Activated CD4-positive, alpha-beta memory T cell treated with anti-CD3 and anti-CD28 coated beads for 36 hours (primary cell): ENCODE results near the gene CUBN. TPM values are rescaled to one million over a fixed set of nuclear protein-coding genes. Genes with fewer than 3 reads are reported as not detected.

ENCODE experiments used
- CTCF ChIA-PET: fragments of 350-600 bp; sonication (Branson Sonifier 250); formaldehyde crosslinking; loops from one replicate; lab custom pipeline; 2021; ENCODE audit warnings: antibody characterized with exemption, inconsistent platforms; lab: Charles Lee
- POLR2A ChIA-PET: fragments of 350-600 bp; sonication (Branson Sonifier 250); formaldehyde crosslinking; loops from one replicate; lab custom pipeline; 2021; ENCODE audit warnings: antibody characterized with exemption; lab: Charles Lee
- DNase-seq: peaks from one replicate; pipeline ENCODE4 v3.0.0-alpha.2; 2020
- H3K27ac Mint-ChIP-seq: one replicate; pipeline ENCODE4 v1.8.0; 2021; ENCODE audit warnings: mixed read lengths
- H3K27me3 Mint-ChIP-seq: one replicate; pipeline ENCODE4 v1.8.0; 2021; ENCODE audit warnings: mixed read lengths
- H3K36me3 Mint-ChIP-seq: one replicate; pipeline ENCODE4 v1.8.0; 2021; ENCODE audit warnings: mixed read lengths
- H3K4me1 Mint-ChIP-seq: one replicate; pipeline ENCODE4 v1.8.0; 2021; ENCODE audit warnings: low read depth, mixed read lengths
- H3K4me3 Mint-ChIP-seq: one replicate; pipeline ENCODE4 v1.8.0; 2021; ENCODE audit warnings: mild to moderate bottlenecking, mixed read lengths
- H3K9me3 Mint-ChIP-seq: one replicate; pipeline ENCODE4 v1.8.0; 2021; ENCODE audit warnings: mixed read lengths
- intact Hi-C: fragments of 100-400 bp; cut with micrococcal nuclease; formaldehyde crosslinking; loops from one replicate; pipeline ENCODE4 v1.15.1; 2023
- total RNA-seq, 2 experiments: library from RNA; stranded (reverse); gene quantifications; one replicate each; pipeline ENCODE4 v1.2.3, GENCODE V29; 2021

CUBN gene
- total RNA-seq, 2 experiments from 2014 or later: 0.24 to 0.31 TPM

GRCh38 chr10:16960551-16960950, 169.1 kb downstream of the CUBN start:
- DNase-seq: no peak
- intact Hi-C loops: no loop called here
- Mint-ChIP-seq H3K36me3 (no peaks in the 10 kb centered on the region), H3K9me3 (no peaks in the 10 kb centered on the region), H3K27ac (no peak overlapping the region), H3K4me3 (no peak overlapping the region), H3K27me3 (no peaks in the 10 kb centered on the region), H3K4me1 (no peaks in the 10 kb centered on the region)
- ChIA-PET POLR2A (no interaction called here), CTCF (no interaction called here)

- Mint-ChIP-seq H3K9me3 (no peaks in the 10 kb centered on the region), H3K36me3 (no peaks in the 10 kb centered on the region), H3K4me1 (peaks cover 1% of the 10 kb centered on the region), H3K27me3 (no peaks in the 10 kb centered on the region), H3K27ac (no peak overlapping the region), H3K4me3 (no peak overlapping the region)
- CTCF ChIA-PET: no interaction called here
- POLR2A ChIA-PET: no interaction called here
- DNase-seq: no peak
- intact Hi-C loops: no loop called here
Observed at GRCh38 chr10:16957038-16957437, 172.6 kb downstream of the CUBN start.

- H3K4me1 Mint-ChIP-seq: peaks cover 3% of the 10 kb centered on the region
- H3K27me3 Mint-ChIP-seq: no peaks in the 10 kb centered on the region
- ChIA-PET POLR2A (no interaction called here), CTCF (interaction anchor here (0.6 kb wide), 1 partner anchor 95 kb away, joined by 5 read pairs; no protein-coding TSS in a partner anchor)
- no peaks in the 10 kb centered on the region for H3K36me3 Mint-ChIP-seq
- H3K4me3 Mint-ChIP-seq: no peak overlapping the region
- no peak overlapping the region for H3K27ac Mint-ChIP-seq
- DNase-seq: no peak
- no peaks in the 10 kb centered on the region for H3K9me3 Mint-ChIP-seq
- intact Hi-C loops: no loop called here
Observed at GRCh38 chr10:16954280-16955030, 175.2 kb downstream of the CUBN start.

- CTCF ChIA-PET: no interaction called here
- POLR2A ChIA-PET: no interaction called here
- Mint-ChIP-seq H3K27ac (no peak overlapping the region), H3K27me3 (no peaks in the 10 kb centered on the region), H3K36me3 (no peaks in the 10 kb centered on the region), H3K4me3 (no peak overlapping the region), H3K9me3 (no peaks in the 10 kb centered on the region), H3K4me1 (peaks cover 3% of the 10 kb centered on the region)
- intact Hi-C loops: no loop called here
- no peak for DNase-seq
Observed at GRCh38 chr10:16953270-16953669, 176.3 kb downstream of the CUBN start.

- ChIA-PET POLR2A (no interaction called here), CTCF (no interaction called here)
- H3K4me1 Mint-ChIP-seq: peaks cover 3% of the 10 kb centered on the region
- no peak for DNase-seq
- H3K27ac Mint-ChIP-seq: no peak overlapping the region
- no peaks in the 10 kb centered on the region for H3K9me3 Mint-ChIP-seq
- no peak overlapping the region for H3K4me3 Mint-ChIP-seq
- intact Hi-C loops: no loop called here
- H3K36me3 Mint-ChIP-seq: no peaks in the 10 kb centered on the region
- H3K27me3 Mint-ChIP-seq: no peaks in the 10 kb centered on the region
Observed at GRCh38 chr10:16952610-16953009, 177.0 kb downstream of the CUBN start.

GRCh38 chr10:16952080-16952479, 177.5 kb downstream of the CUBN start:
- Mint-ChIP-seq H3K27ac (no peak overlapping the region), H3K27me3 (no peaks in the 10 kb centered on the region), H3K4me1 (peaks cover 3% of the 10 kb centered on the region), H3K4me3 (no peak overlapping the region), H3K36me3 (no peaks in the 10 kb centered on the region), H3K9me3 (no peaks in the 10 kb centered on the region)
- POLR2A ChIA-PET: no interaction called here
- intact Hi-C loops: no loop called here
- DNase-seq: no peak
- CTCF ChIA-PET: no interaction called here

GRCh38 chr10:16950656-16951601, 178.7 kb downstream of the CUBN start:
- CTCF ChIA-PET: no interaction called here
- H3K9me3 Mint-ChIP-seq: no peaks in the 10 kb centered on the region
- no peak for DNase-seq
- intact Hi-C loops: no loop called here
- no peak overlapping the region for H3K27ac Mint-ChIP-seq
- no peak overlapping the region for H3K4me3 Mint-ChIP-seq
- peaks cover 1% of the 10 kb centered on the region for H3K36me3 Mint-ChIP-seq
- H3K4me1 Mint-ChIP-seq: peaks cover 3% of the 10 kb centered on the region
- H3K27me3 Mint-ChIP-seq: no peaks in the 10 kb centered on the region
- POLR2A ChIA-PET: no interaction called here

GRCh38 chr10:16949816-16950215, 179.8 kb downstream of the CUBN start:
- Mint-ChIP-seq H3K36me3 (peaks cover 1% of the 10 kb centered on the region), H3K4me3 (no peak overlapping the region), H3K27ac (no peak overlapping the region), H3K4me1 (peaks cover 3% of the 10 kb centered on the region), H3K27me3 (no peaks in the 10 kb centered on the region), H3K9me3 (no peaks in the 10 kb centered on the region)
- intact Hi-C loops: no loop called here
- POLR2A ChIA-PET: no interaction called here
- CTCF ChIA-PET: no interaction called here
- DNase-seq: no peak

GRCh38 chr10:16948361-16948760, 181.2 kb downstream of the CUBN start:
- Mint-ChIP-seq H3K4me3 (no peak overlapping the region), H3K4me1 (peaks cover 9% of the 10 kb centered on the region), H3K27ac (no peak overlapping the region), H3K9me3 (no peaks in the 10 kb centered on the region), H3K36me3 (peaks cover 1% of the 10 kb centered on the region), H3K27me3 (no peaks in the 10 kb centered on the region)
- CTCF ChIA-PET: no interaction called here
- intact Hi-C loops: no loop called here
- POLR2A ChIA-PET: no interaction called here
- peak; percentile 40 for DNase-seq

GRCh38 chr10:16947069-16947468, 182.5 kb downstream of the CUBN start:
- H3K36me3 Mint-ChIP-seq: peaks cover 1% of the 10 kb centered on the region
- POLR2A ChIA-PET: no interaction called here
- H3K27me3 Mint-ChIP-seq: no peaks in the 10 kb centered on the region
- no peak overlapping the region for H3K27ac Mint-ChIP-seq
- no peak overlapping the region for H3K4me3 Mint-ChIP-seq
- no peak for DNase-seq
- intact Hi-C loops: no loop called here
- CTCF ChIA-PET: interaction anchor here (0.6 kb wide), 1 partner anchor 26 kb away, joined by 3 read pairs; no protein-coding TSS in a partner anchor
- H3K4me1 Mint-ChIP-seq: peaks cover 8% of the 10 kb centered on the region
- no peaks in the 10 kb centered on the region for H3K9me3 Mint-ChIP-seq

- H3K9me3 Mint-ChIP-seq: no peaks in the 10 kb centered on the region
- POLR2A ChIA-PET: no interaction called here
Observed at GRCh38 chr10:16945593-16945992, 184.0 kb downstream of the CUBN start.

GRCh38 chr10:16944986-16945385, 184.6 kb downstream of the CUBN start:
- intact Hi-C loops: no loop called here
- Mint-ChIP-seq H3K36me3 (peaks cover 1% of the 10 kb centered on the region), H3K27ac (no peak overlapping the region), H3K4me3 (no peak overlapping the region), H3K4me1 (peaks cover 6% of the 10 kb centered on the region), H3K9me3 (no peaks in the 10 kb centered on the region), H3K27me3 (no peaks in the 10 kb centered on the region)
- CTCF ChIA-PET: interaction anchor here (0.6 kb wide), 1 partner anchor 46 kb away, joined by 4 read pairs; no protein-coding TSS in a partner anchor
- DNase-seq: no peak
- POLR2A ChIA-PET: no interaction called here

More at GRCh38 chr10:16945593-16945992, 184.0 kb downstream of the CUBN start:
- CTCF ChIA-PET: interaction anchor here (0.6 kb wide), 1 partner anchor 47 kb away, joined by 4 read pairs; no protein-coding TSS in a partner anchor
- Mint-ChIP-seq H3K27ac (no peak overlapping the region), H3K27me3 (no peaks in the 10 kb centered on the region), H3K36me3 (peaks cover 1% of the 10 kb centered on the region), H3K4me1 (peaks cover 6% of the 10 kb centered on the region), H3K4me3 (no peak overlapping the region)
- intact Hi-C loops: no loop called here
- DNase-seq: no peak
